SIG-M5 treated with dmso at 0.1 percent for 504 hours (cell line): ENCODE data around the gene UTS2R.
"Not testable (repeated sequence)": the region's sequence is repeated elsewhere in the genome, so short reads cannot be mapped to it uniquely, and the experiment has no call there.

Experiments
- DNase-seq: peaks from one replicate; lab custom pipeline; 2025; ENCODE audit not compliant: unreplicated experiment; lab: John Stamatoyannopoulos, UW

UTS2R gene

GRCh38 chr17:82334204-82334621 lies 37.4 kb upstream of the UTS2R start:
- no peak for DNase-seq

GRCh38 chr17:82334622-82335394 lies 36.8 kb upstream of the UTS2R start:
- peak; percentile 38 for DNase-seq

- DNase-seq: no peak
Observed at GRCh38 chr17:82338858-82339633, 32.5 kb upstream of the UTS2R start.

- DNase-seq: no peak
Observed at GRCh38 chr17:82339634-82340580, 31.7 kb upstream of the UTS2R start.

GRCh38 chr17:82342361-82343079 lies 29.0 kb upstream of the UTS2R start:
- DNase-seq: no peak

- no peak for DNase-seq
Observed at GRCh38 chr17:82343560-82343959, 28.0 kb upstream of the UTS2R start.

GRCh38 chr17:82344175-82344907 lies 27.2 kb upstream of the UTS2R start:
- no peak for DNase-seq

- no peak for DNase-seq
Observed at GRCh38 chr17:82345151-82345976, 26.2 kb upstream of the UTS2R start.

- no peak for DNase-seq
Observed at GRCh38 chr17:82346342-82347300, 24.9 kb upstream of the UTS2R start.

- DNase-seq: not testable (repeated sequence)
Observed at GRCh38 chr17:82347994-82348393, 23.6 kb upstream of the UTS2R start.

- no peak for DNase-seq
Observed at GRCh38 chr17:82348434-82348833, 23.1 kb upstream of the UTS2R start.

- no peak for DNase-seq
Observed at GRCh38 chr17:82348866-82349265, 22.7 kb upstream of the UTS2R start.

GRCh38 chr17:82349287-82349701 lies 22.3 kb upstream of the UTS2R start:
- no peak for DNase-seq

GRCh38 chr17:82350182-82351030 lies 21.2 kb upstream of the UTS2R start:
- DNase-seq: peak; percentile 36

GRCh38 chr17:82351254-82351712 lies 20.3 kb upstream of the UTS2R start:
- DNase-seq: no peak

- DNase-seq: peak; percentile 79
Observed at GRCh38 chr17:82351713-82352488, 19.7 kb upstream of the UTS2R start.
